K562 (cell line): Measurements from ENCODE around the gene ITPR1. TPM values are rescaled to one million over a fixed set of nuclear protein-coding genes. Genes with fewer than 3 reads are reported as not detected.
A peak's percentile ranks its signal among the peaks of the same experiment; 100 is the strongest.

Experiments
- ARNT ChIP-seq, 2 experiments: fragments of 450-650 bp; IDR thresholded peaks; 2 replicates each; pipeline ENCODE4 v1.6.1; 2016; ENCODE audit warnings: mild to moderate bottlenecking in 1 of 2
- BMI1 ChIP-seq: fragments of 150-350 bp; IDR thresholded peaks from 2 replicates; pipeline ENCODE4 v1.6.1; 2014; ENCODE audit warnings: low read length
- CTBP1 ChIP-seq: fragments of 450-650 bp; IDR thresholded peaks from 2 replicates; pipeline ENCODE4 v1.6.1; 2016; ENCODE audit warnings: borderline replicate concordance
- IFI16 ChIP-seq: fragments of 250-450 bp; sonication (Bioruptor Pico); IDR thresholded peaks from 2 replicates; pipeline ENCODE4 v2.1.2; 2022; ENCODE audit warnings: mild to moderate bottlenecking, inconsistent platforms
- LCOR ChIP-seq: sonication (generic); formaldehyde crosslinking; IDR thresholded peaks from 2 replicates; pipeline ENCODE4 v1.8.0; 2022; ENCODE audit warnings: mild to moderate bottlenecking, missing genetic modification reagents
- MEIS2 ChIP-seq: fragments of 450-650 bp; IDR thresholded peaks from 2 replicates; pipeline ENCODE4 v1.6.1; 2014; ENCODE audit warnings: mild to moderate bottlenecking; ENCODE audit not compliant: partially characterized antibody
- NCOA6 ChIP-seq: fragments of 450-650 bp; IDR thresholded peaks from 2 replicates; pipeline ENCODE4 v1.6.1; 2017; ENCODE audit warnings: mild to moderate bottlenecking
- NCOR1 ChIP-seq: fragments of 450-650 bp; IDR thresholded peaks from 2 replicates; pipeline ENCODE4 v1.6.1; 2016; ENCODE audit warnings: mild to moderate bottlenecking, moderate library complexity
- ZEB2 ChIP-seq: fragments of 450-650 bp; IDR thresholded peaks from 2 replicates; pipeline ENCODE4 v1.6.1; 2016
- ZNF146 ChIP-seq: IDR thresholded peaks from one replicate; pipeline ENCODE4 v1.6.1; 2018; ENCODE audit warnings: missing compliant biosample characterization; ENCODE audit not compliant: unreplicated experiment
- polyA plus RNA-seq, 8 experiments: library from polyadenylated mRNA; depleted of rRNA in 4 of 8; stranded (reverse) in 5 of 8; unstranded in 3 of 8; fragments of >200 nt; fragmentation: Nextera tagmentation in 2 of 8; fragmentation: Illumina TruSeq in 1 of 8; extraction: Ambion mirVana in 2 of 8; extraction: Trizol in 1 of 8; gene quantifications; 2 replicates each; pipeline versions ENCODE4 v1.2.1 to v1.2.3, GENCODE V29; 2011 to 2014; ENCODE audit warnings: inconsistent platforms in 1 of 8, missing spikeins in 1 of 8
- total RNA-seq, 7 experiments: library from RNA; depleted of rRNA in 6 of 7; stranded (reverse); fragments of >200 nt in 6 of 7; fragmentation: Illumina TruSeq in 2 of 7; extraction: Trizol in 2 of 7; gene quantifications; 2 replicates each; pipeline versions ENCODE4 v1.2.1 to v1.2.3, GENCODE V29; 2011 to 2021; ENCODE audit warnings: low replicate concordance in 1 of 7
- TF ChIP-seq, protein P1 (sequence below), 2 experiments: fragments of 450-650 bp; IDR thresholded peaks; 2 replicates each; pipeline ENCODE4 v1.6.1; 2016; ENCODE audit warnings: mild to moderate bottlenecking in 2 of 2, borderline replicate concordance in 1 of 2, low read depth in 1 of 2, moderate library complexity in 1 of 2
- TF ChIP-seq, protein P2 (sequence below): fragments of 450-650 bp; IDR thresholded peaks from 2 replicates; pipeline ENCODE4 v1.7.0; 2016; ENCODE audit warnings: borderline replicate concordance
- TF ChIP-seq, protein P3 (sequence below): fragments of 450-650 bp; IDR thresholded peaks from 2 replicates; pipeline ENCODE4 v1.6.1; 2016
- TF ChIP-seq, protein P4 (sequence below), 2 experiments: fragments of 450-650 bp in 1 of 2; sonication (generic) in 1 of 2; formaldehyde crosslinking in 1 of 2; IDR thresholded peaks in 1 of 2; conservative IDR thresholded peaks in 1 of 2; 2 replicates each; pipeline versions ENCODE4 v1.6.1 to v1.8.1; 2016 to 2023; ENCODE audit warnings: mild to moderate bottlenecking in 2 of 2, moderate library complexity in 2 of 2, inconsistent platforms in 1 of 2, missing genetic modification reagents in 1 of 2

Gene ITPR1
- total and polyA plus RNA-seq, 9 of the 15 experiments (the other 6 are each of a cell fraction or from before 2014, with no cell fraction given) = 22.4 to 40.0 (median 27.4) TPM

DNA sequence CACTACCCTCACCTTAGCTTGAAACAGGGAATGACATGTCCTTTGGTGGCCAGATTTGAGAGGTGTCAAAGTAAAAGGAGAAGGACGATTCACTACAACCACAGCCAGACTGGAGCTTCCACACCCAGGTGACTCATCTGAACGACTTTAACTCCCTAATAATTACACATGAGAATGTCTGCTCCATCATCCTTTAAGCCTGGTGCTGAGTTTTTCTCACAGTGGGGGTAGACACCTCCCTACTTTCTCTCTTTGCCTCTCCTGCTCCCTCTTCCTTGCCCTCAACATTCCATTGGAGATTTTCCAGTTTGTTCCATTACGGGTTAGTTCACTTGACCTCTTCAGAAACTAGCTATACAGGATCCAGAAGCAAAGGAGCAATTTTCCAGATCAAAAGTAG is 331.8 kb downstream of the ITPR1 start (continued):
- TF ChIP-seq, protein P1, sequence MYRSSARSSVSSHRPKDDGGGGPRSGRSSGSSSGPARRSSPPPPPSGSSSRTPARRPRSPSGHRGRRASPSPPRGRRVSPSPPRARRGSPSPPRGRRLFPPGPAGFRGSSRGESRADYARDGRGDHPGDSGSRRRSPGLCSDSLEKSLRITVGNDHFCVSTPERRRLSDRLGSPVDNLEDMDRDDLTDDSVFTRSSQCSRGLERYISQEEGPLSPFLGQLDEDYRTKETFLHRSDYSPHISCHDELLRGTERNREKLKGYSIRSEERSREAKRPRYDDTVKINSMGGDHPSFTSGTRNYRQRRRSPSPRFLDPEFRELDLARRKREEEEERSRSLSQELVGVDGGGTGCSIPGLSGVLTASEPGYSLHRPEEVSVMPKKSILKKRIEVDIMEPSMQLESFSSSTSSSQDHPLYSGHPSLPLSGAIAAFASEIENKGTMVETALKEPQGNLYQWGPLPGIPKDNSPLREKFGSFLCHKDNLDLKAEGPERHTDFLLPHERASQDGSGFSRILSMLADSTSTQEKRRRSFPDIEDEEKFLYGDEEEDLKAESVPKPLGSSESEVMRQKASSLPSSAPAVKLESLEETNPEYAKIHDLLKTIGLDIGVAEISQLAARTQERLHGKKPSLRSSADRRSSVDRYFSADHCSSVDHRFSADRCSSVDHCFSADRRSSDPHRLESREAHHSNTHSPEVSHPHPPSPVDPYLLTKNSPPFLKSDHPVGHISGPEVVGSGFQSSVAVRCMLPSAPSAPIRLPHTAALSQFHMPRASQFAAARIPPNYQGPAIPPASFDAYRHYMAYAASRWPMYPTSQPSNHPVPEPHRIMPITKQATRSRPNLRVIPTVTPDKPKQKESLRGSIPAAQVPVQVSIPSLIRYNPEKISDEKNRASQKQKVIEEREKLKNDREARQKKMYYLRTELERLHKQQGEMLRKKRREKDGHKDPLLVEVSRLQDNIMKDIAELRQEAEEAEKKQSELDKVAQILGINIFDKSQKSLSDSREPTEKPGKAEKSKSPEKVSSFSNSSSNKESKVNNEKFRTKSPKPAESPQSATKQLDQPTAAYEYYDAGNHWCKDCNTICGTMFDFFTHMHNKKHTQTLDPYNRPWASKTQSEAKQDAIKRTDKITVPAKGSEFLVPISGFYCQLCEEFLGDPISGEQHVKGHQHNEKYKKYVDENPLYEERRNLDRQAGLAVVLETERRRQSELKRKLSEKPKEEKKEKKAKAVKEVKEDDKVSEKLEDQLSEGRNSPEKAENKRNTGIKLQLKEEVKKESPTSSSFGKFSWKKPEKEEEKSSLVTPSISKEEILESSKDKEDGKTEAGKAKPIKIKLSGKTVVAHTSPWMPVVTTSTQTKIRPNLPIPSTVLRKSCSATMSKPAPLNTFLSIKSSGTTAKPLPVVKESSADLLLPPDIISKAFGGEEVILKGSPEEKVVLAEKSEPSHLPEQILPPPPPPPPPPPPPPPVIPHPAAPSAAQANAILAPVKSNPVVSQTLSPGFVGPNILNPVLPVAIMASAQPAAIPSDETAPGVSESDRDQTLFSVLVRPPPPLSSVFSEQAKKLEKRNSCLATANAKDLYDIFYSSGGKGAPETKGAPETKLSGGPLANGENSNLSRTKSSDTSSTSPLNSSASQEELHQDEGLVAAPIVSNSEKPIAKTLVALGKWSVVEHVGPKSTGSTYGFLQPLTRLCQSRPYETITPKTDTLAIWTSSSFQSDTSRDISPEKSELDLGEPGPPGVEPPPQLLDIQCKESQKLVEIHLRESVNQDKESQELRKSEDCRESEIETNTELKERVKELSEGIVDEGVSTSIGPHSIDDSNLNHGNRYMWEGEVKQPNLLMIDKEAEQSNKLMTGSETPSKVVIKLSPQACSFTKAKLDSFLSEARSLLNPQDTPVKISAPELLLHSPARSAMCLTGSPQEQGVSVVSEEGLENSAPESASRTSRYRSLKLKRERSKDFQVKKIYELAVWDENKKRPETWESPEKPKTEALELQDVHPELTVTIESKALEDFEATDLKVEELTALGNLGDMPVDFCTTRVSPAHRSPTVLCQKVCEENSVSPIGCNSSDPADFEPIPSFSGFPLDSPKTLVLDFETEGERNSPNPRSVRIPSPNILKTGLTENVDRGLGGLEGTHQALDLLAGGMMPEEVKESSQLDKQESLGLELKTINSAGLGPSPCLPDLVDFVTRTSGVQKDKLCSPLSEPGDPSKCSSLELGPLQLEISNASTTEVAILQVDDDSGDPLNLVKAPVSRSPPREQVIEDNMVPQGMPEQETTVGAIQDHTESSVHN (IDR thresholded peaks at IDR 0.05; ENCODE audit: borderline replicate concordance in 1 of 2, low read depth in 1 of 2) = no peak
- TF ChIP-seq, protein P2, sequence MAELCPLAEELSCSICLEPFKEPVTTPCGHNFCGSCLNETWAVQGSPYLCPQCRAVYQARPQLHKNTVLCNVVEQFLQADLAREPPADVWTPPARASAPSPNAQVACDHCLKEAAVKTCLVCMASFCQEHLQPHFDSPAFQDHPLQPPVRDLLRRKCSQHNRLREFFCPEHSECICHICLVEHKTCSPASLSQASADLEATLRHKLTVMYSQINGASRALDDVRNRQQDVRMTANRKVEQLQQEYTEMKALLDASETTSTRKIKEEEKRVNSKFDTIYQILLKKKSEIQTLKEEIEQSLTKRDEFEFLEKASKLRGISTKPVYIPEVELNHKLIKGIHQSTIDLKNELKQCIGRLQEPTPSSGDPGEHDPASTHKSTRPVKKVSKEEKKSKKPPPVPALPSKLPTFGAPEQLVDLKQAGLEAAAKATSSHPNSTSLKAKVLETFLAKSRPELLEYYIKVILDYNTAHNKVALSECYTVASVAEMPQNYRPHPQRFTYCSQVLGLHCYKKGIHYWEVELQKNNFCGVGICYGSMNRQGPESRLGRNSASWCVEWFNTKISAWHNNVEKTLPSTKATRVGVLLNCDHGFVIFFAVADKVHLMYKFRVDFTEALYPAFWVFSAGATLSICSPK = 0 out of 2 replicates have a peak, but pooled peaks have one; percentile 56
- peak; percentile 35; the same call in 1 of the 2 replicates for TF ChIP-seq LCOR (CRISPR knock-in tag)
- peak; percentile 32; the same call in 1 of the 2 replicates for TF ChIP-seq ZEB2
- TF ChIP-seq NCOA6 = no peak
- no peak for TF ChIP-seq IFI16 (CRISPR knock-in tag)
- TF ChIP-seq BMI1 = no peak
- TF ChIP-seq NCOR1 = peak; percentile 32; the same call in 1 of the 2 replicates
- TF ChIP-seq MEIS2 = no peak
- TF ChIP-seq, protein P3, sequence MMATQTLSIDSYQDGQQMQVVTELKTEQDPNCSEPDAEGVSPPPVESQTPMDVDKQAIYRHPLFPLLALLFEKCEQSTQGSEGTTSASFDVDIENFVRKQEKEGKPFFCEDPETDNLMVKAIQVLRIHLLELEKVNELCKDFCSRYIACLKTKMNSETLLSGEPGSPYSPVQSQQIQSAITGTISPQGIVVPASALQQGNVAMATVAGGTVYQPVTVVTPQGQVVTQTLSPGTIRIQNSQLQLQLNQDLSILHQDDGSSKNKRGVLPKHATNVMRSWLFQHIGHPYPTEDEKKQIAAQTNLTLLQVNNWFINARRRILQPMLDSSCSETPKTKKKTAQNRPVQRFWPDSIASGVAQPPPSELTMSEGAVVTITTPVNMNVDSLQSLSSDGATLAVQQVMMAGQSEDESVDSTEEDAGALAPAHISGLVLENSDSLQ = peak; percentile 33; the same call in 1 of the 2 replicates
- TF ChIP-seq ZNF146 (CRISPR knock-in tag) = no peak
- TF ChIP-seq, protein P4, sequence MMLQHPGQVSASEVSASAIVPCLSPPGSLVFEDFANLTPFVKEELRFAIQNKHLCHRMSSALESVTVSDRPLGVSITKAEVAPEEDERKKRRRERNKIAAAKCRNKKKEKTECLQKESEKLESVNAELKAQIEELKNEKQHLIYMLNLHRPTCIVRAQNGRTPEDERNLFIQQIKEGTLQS (IDR thresholded peaks at IDR 0.05) = peak; percentile 91
- TF ChIP-seq, protein P4 (CRISPR knock-in tag; conservative IDR thresholded peaks at IDR 0.05) = no peak
- peak; percentile 34 for TF ChIP-seq CTBP1
- TF ChIP-seq ARNT (IDR thresholded peaks at IDR 0.05) = no peak
